ENCODE data around the gene MAPK6. TPM values are rescaled to one million over a fixed set of nuclear protein-coding genes. Genes with fewer than 3 reads are reported as not detected.

Gene MAPK6
- total RNA-seq, 4 donors from 2014 or later = 48.8 to 73.1 (median 54.5) TPM

- intact Hi-C loops (cut with DNase I; ENCODE audit: low total_unique reads) = no loop called here
- WGBS, 2 donors = 60 to 75% methylated on average over 5 of the region's 5 CpGs
- no peak overlapping the region for H3K4me3 ChIP-seq (ENCODE audit: low read depth, poor library complexity, severe bottlenecking)
- DNase-seq (ENCODE audit: low spot score in 2 of 2) = no peak
- TF ChIP-seq CTCF (IDR thresholded peaks at IDR 0.05) (no peak), POLR2A (IDR thresholded peaks at IDR 0.05) (no peak)
Measured at GRCh38 chr15:52114261-52115055, 95.4 kb downstream of the MAPK6 start.

- intact Hi-C loops (cut with DNase I; ENCODE audit: low total_unique reads) = no loop called here
- 65 to 74% methylated on average over 9 of the region's 9 CpGs for WGBS, 2 donors
- no peak for DNase-seq (ENCODE audit: low spot score in 2 of 2)
Measured at GRCh38 chr15:52115598-52116427, 96.8 kb downstream of the MAPK6 start.

More at GRCh38 chr15:52115598-52116427, 96.8 kb downstream of the MAPK6 start:
- no peak for TF ChIP-seq POLR2A (IDR thresholded peaks at IDR 0.05)
- TF ChIP-seq CTCF (IDR thresholded peaks at IDR 0.05) = no peak
- H3K4me3 ChIP-seq (ENCODE audit: low read depth, poor library complexity, severe bottlenecking) = no peak overlapping the region

Other genes starting within 250 kb of the MAPK6 start
- gene TMOD3, start 189.6 kb upstream of the MAPK6 start, total RNA-seq = 10 to 100 TPM; 35.4 to 47.2 (median 38.6) TPM
- gene LEO1, start 47.4 kb upstream of the MAPK6 start, total RNA-seq = 10 to 100 TPM; 18.5 to 23.8 (median 20.8) TPM
- gene BCL2L10, start 93.6 kb downstream of the MAPK6 start, total RNA-seq = 10 to 100 TPM in 3 of 4 donors, 1 to 10 TPM in 1; 7.0 to 16.6 (median 12.1) TPM
- 10 to 100 TPM; 15.7 to 30.7 (median 21.9) TPM for gene GNB5, start 172.2 kb downstream of the MAPK6 start, total RNA-seq

All from lower leg skin (tissue), 4 donors.